Umbilical cord (tissue), 2 donors: ENCODE data around the gene FIZ1. TPM values are rescaled to one million over a fixed set of nuclear protein-coding genes. Genes with fewer than 3 reads are reported as not detected.

ENCODE experiments used
- DNase-seq: peaks from one replicate; pipeline ENCODE4 v3.0.0-alpha.2; 2015; ENCODE audit warnings: low spot score
- total RNA-seq: library from RNA; depleted of rRNA; stranded (reverse); fragments of >200 nt; gene quantifications from one replicate; pipeline ENCODE4 v1.2.3, GENCODE V29; 2014; ENCODE audit warnings: low replicate concordance; ENCODE audit not compliant: insufficient read depth

FIZ1 gene
- total RNA-seq, 1 donor from 2014 or later = 2.4 TPM

- no peak for DNase-seq
Observed at GRCh38 chr19:55543567-55543966, 55.8 kb downstream of the FIZ1 start.

- DNase-seq = no peak
Observed at GRCh38 chr19:55542292-55542855, 56.9 kb downstream of the FIZ1 start.

Other genes starting within 250 kb of the FIZ1 start
- not detected for gene COX6B2, start 244.8 kb downstream of the FIZ1 start, total RNA-seq
- not detected for gene GARIN5B, start 236.3 kb downstream of the FIZ1 start, total RNA-seq
- gene IL11, start 229.1 kb downstream of the FIZ1 start, total RNA-seq = 12.0 TPM
- gene TMEM190, start 222.7 kb downstream of the FIZ1 start, total RNA-seq = not detected
- 8.9 TPM for gene TMEM238, start 215.2 kb downstream of the FIZ1 start, total RNA-seq
- 227 TPM for gene RPL28, start 213.6 kb downstream of the FIZ1 start, total RNA-seq
- gene UBE2S, start 191.7 kb downstream of the FIZ1 start, total RNA-seq = 19.3 TPM
- gene SHISA7, start 156.2 kb downstream of the FIZ1 start, total RNA-seq = 1.2 TPM
- 15.9 TPM for gene ISOC2, start 137.9 kb downstream of the FIZ1 start, total RNA-seq
- gene C19orf85, start 134.8 kb downstream of the FIZ1 start, total RNA-seq = 3.9 TPM
- 1.7 TPM for gene ZNF628, start 122.9 kb downstream of the FIZ1 start, total RNA-seq
- 18.8 TPM for gene NAT14, start 114.3 kb downstream of the FIZ1 start, total RNA-seq
- gene SSC5D, start 111.1 kb downstream of the FIZ1 start, total RNA-seq = 67.9 TPM
- gene SBK2, start 62.4 kb downstream of the FIZ1 start, total RNA-seq = not detected
- gene SBK3, start 54.0 kb downstream of the FIZ1 start, total RNA-seq = not detected
- gene ZNF579, start 18.7 kb downstream of the FIZ1 start, total RNA-seq = 1.4 TPM
- 7.2 TPM for gene ZNF524, start 771 bp upstream of the FIZ1 start, total RNA-seq
- 0.72 TPM for gene ZNF865, start 6.1 kb upstream of the FIZ1 start, total RNA-seq
- gene ZNF784, start 25.0 kb upstream of the FIZ1 start, total RNA-seq = 5.1 TPM
- 17.1 TPM for gene ZNF580, start 41.5 kb upstream of the FIZ1 start, total RNA-seq
- 20.0 TPM for gene ZNF581, start 44.1 kb upstream of the FIZ1 start, total RNA-seq
- gene CCDC106, start 48.7 kb upstream of the FIZ1 start, total RNA-seq = 9.4 TPM
- 40.7 TPM for gene U2AF2, start 55.5 kb upstream of the FIZ1 start, total RNA-seq
- gene EPN1, start 75.7 kb upstream of the FIZ1 start, total RNA-seq = 7.5 TPM
- 1.2 TPM for gene NLRP9, start 138.9 kb upstream of the FIZ1 start, total RNA-seq
- gene RFPL4A, start 159.6 kb upstream of the FIZ1 start, total RNA-seq = not detected
- gene RFPL4AL1, start 169.6 kb upstream of the FIZ1 start, total RNA-seq = 20.2 TPM
- 0.48 TPM for gene NLRP11, start 232.5 kb upstream of the FIZ1 start, total RNA-seq
- gene NLRP4, start 237.0 kb upstream of the FIZ1 start, total RNA-seq = 0.24 TPM